B cell (primary cell): Measurements from ENCODE around the gene CHMP1A. TPM values are rescaled to one million over a fixed set of nuclear protein-coding genes. Genes with fewer than 3 reads are reported as not detected.

Experiments used
- ATAC-seq: fragments of 200-7000 bp; cut with Tn5 transposase; one replicate; pipeline ENCODE4 v1.10.0; 2021; ENCODE audit warnings: low read depth, mild to moderate bottlenecking, moderate number of reproducible peaks, moderate library complexity
- CTCF ChIA-PET: fragments of 350-600 bp; sonication (Branson Sonifier 250); formaldehyde crosslinking; loops from one replicate; lab custom pipeline; 2021; ENCODE audit warnings: antibody characterized with exemption, inconsistent platforms; lab: Charles Lee
- POLR2A ChIA-PET: fragments of 350-600 bp; sonication (Branson Sonifier 250); formaldehyde crosslinking; loops from one replicate; lab custom pipeline; 2021; ENCODE audit warnings: antibody characterized with exemption; lab: Charles Lee
- DNase-seq: peaks from one replicate; pipeline ENCODE4 v3.0.0; 2013
- H2AFZ ChIP-seq: 2 replicates; pipeline ENCODE4 v1.6.1; 2012; ENCODE audit warnings: mild to moderate bottlenecking, low read depth, low read length; ENCODE audit not compliant: insufficient read depth, poor library complexity, severe bottlenecking
- H3K27ac ChIP-seq, 2 donors: 1 replicate in 1 of 2; 2 replicates in 1 of 2; pipeline ENCODE4 v1.5.1; 2012 to 2013; ENCODE audit warnings: low read length in 2 of 2, mild to moderate bottlenecking in 2 of 2, moderate library complexity in 1 of 2
- H3K27me3 ChIP-seq, 4 experiments: fragments of 200-600 bp in 1 of 4; sonication (generic) in 1 of 4; replicated peaks in 1 of 4; 1 replicate in 2 of 4; 2 replicates in 2 of 4; pipeline versions ENCODE4 v1.6.1 to v1.7.0; 2013 to 2016; ENCODE audit warnings: low read length in 3 of 4, mild to moderate bottlenecking in 2 of 4, mixed read lengths in 1 of 4, moderate library complexity in 1 of 4; ENCODE audit not compliant: insufficient read depth in 4 of 4, control insufficient read depth in 3 of 4; ENCODE audit errors: control extremely low read depth in 1 of 4
- H3K36me3 ChIP-seq, 2 experiments: replicated peaks in 1 of 2; 1 replicate in 1 of 2; 2 replicates in 1 of 2; pipeline versions ENCODE4 v1.6.1 to v1.7.1; 2013; ENCODE audit warnings: low read length in 1 of 2; ENCODE audit not compliant: insufficient read depth in 2 of 2, control insufficient read depth in 1 of 2; ENCODE audit errors: control extremely low read depth in 1 of 2, extremely low read depth in 1 of 2
- H3K4me1 ChIP-seq, 2 donors: fragments of 200-600 bp in 1 of 2; sonication (generic) in 1 of 2; 1 replicate in 1 of 2; 2 replicates in 1 of 2; pipeline versions ENCODE4 v1.5.1 to v1.6.1; 2013 to 2017; ENCODE audit warnings: low read length in 2 of 2; ENCODE audit not compliant: control insufficient read depth in 2 of 2, insufficient read depth in 2 of 2
- H3K4me2 ChIP-seq: replicated peaks from 2 replicates; pipeline ENCODE3; 2012; ENCODE audit warnings: mild to moderate bottlenecking, low read depth, low read length; ENCODE audit not compliant: poor library complexity, severe bottlenecking
- H3K4me3 ChIP-seq, 5 experiments: fragments of 200-600 bp in 1 of 5; sonication (generic) in 1 of 5; 1 replicate in 3 of 5; 2 replicates in 2 of 5; pipeline versions ENCODE4 v1.5.1 to v1.7.0; 2011 to 2016; ENCODE audit warnings: low read length in 4 of 5, mild to moderate bottlenecking in 4 of 5, low read depth in 2 of 5, control low read depth in 1 of 5, moderate library complexity in 1 of 5; ENCODE audit not compliant: insufficient read depth in 1 of 5; ENCODE audit errors: control extremely low read depth in 1 of 5, extremely low read depth in 1 of 5
- H3K79me2 ChIP-seq: fragments of 200-600 bp; sonication (generic); one replicate; pipeline ENCODE4 v1.6.0; 2016; ENCODE audit warnings: low read length; ENCODE audit not compliant: control insufficient read depth, insufficient read depth
- H3K9ac ChIP-seq: fragments of 200-600 bp; sonication (generic); 2 replicates; pipeline ENCODE4 v1.6.1; 2017; ENCODE audit warnings: mild to moderate bottlenecking, low read length, moderate library complexity
- H3K9me3 ChIP-seq, 3 donors: one replicate each; pipeline versions ENCODE4 v1.6.1 to v1.7.1; 2013; ENCODE audit warnings: low read length in 2 of 3; ENCODE audit not compliant: control insufficient read depth in 2 of 3, insufficient read depth in 1 of 3; ENCODE audit errors: control extremely low read depth in 1 of 3
- H4K20me1 ChIP-seq: 2 replicates; pipeline ENCODE4 v1.6.0; 2012; ENCODE audit warnings: mild to moderate bottlenecking, low read length; ENCODE audit not compliant: insufficient read depth, control insufficient read depth, poor library complexity, severe bottlenecking
- H3K27ac Mint-ChIP-seq: one replicate; pipeline ENCODE4 v1.8.0; 2021; ENCODE audit warnings: mixed read lengths
- H3K27me3 Mint-ChIP-seq: one replicate; pipeline ENCODE4 v1.8.0; 2021; ENCODE audit warnings: mixed read lengths
- H3K4me1 Mint-ChIP-seq: one replicate; pipeline ENCODE4 v1.8.0; 2021; ENCODE audit warnings: mixed read lengths
- H3K4me3 Mint-ChIP-seq: one replicate; pipeline ENCODE4 v1.8.0; 2021; ENCODE audit warnings: mixed read lengths
- H3K9me3 Mint-ChIP-seq: one replicate; pipeline ENCODE4 v1.8.0; 2022; ENCODE audit warnings: mixed read lengths; ENCODE audit not compliant: insufficient read depth
- EZH2 ChIP-seq: IDR thresholded peaks from 2 replicates; pipeline ENCODE4 v1.6.1; 2012; ENCODE audit warnings: borderline replicate concordance, low read depth, mild to moderate bottlenecking, moderate library complexity, low read length; ENCODE audit not compliant: insufficient read depth, poor library complexity, severe bottlenecking
- WGBS: methylation state at CpG from one replicate; pipeline ENCODE4 v1.1.5; 2013; ENCODE audit warnings: missing lambda C conversion rate; ENCODE audit not compliant: insufficient coverage; 5-methylcytosine and 5-hydroxymethylcytosine counted together
- intact Hi-C: fragments of 100-400 bp; cut with micrococcal nuclease; formaldehyde crosslinking; loops from one replicate; pipeline ENCODE4 v1.10.0; 2022
- polyA plus RNA-seq: library from polyadenylated mRNA; depleted of rRNA; stranded (reverse); fragments of >200 nt; gene quantifications from 2 replicates; pipeline ENCODE4 v1.2.3, GENCODE V29; 2012
- total RNA-seq, 2 donors: library from RNA; stranded (reverse); fragments of 120-200 nt in 1 of 2; gene quantifications; 1 replicate in 1 of 2; 2 replicates in 1 of 2; pipeline versions ENCODE4 v1.2.3 to v1.2.4, GENCODE V29; 2013 to 2022
- TF ChIP-seq, protein P1 (sequence below): fragments of 200-600 bp; IDR thresholded peaks from one replicate; pipeline ENCODE4 v1.8.0; 2022; ENCODE audit warnings: antibody characterized with exemption, mild to moderate bottlenecking

Gene CHMP1A
- total and polyA plus RNA-seq, 2 donors (not counting 1 experiment from before 2014, with no cell fraction given): 80.4 to 88.1 TPM

- Mint-ChIP-seq H3K27me3 (no peaks in the 10 kb centered on the region), H3K27ac (no peak overlapping the region), H3K9me3 (no peaks in the 10 kb centered on the region), H3K4me3 (peak overlapping the region; percentile 16), H3K4me1 (peaks cover 17% of the 10 kb centered on the region)
- no peaks in the 10 kb centered on the region for H3K27me3 ChIP-seq
- ATAC-seq (no peak), DNase-seq (no peak)
- no peak overlapping the region for H3K9ac ChIP-seq
- H3K4me3 ChIP-seq: no peak overlapping the region
- peaks cover 1% of the 10 kb centered on the region for H3K79me2 ChIP-seq
- no peaks in the 10 kb centered on the region for H3K36me3 ChIP-seq
- intact Hi-C loops: loop anchor here (5.0 to 10.0 kb wide), 2 partner anchors 61 to 217 kb away; no protein-coding TSS in a partner anchor
- WGBS: 89% methylated on average over 12 of the region's 13 CpGs
- no peak overlapping the region for H3K27ac ChIP-seq
- POLR2A ChIA-PET: interaction anchor here (0.7 kb wide), 1 partner anchor 124 kb away, joined by 5 read pairs; the partner anchor contains the start of gene SPIRE2
- H3K4me1 ChIP-seq: peaks cover 19 to 26% of the 10 kb centered on the region in 2 donors
- peaks cover 15% of the 10 kb centered on the region for H4K20me1 ChIP-seq
- no peak overlapping the region for H2AFZ ChIP-seq
- CTCF ChIA-PET: interaction anchor here (0.7 to 7.6 kb wide), 4 partner anchors 11 to 166 kb away, joined by 3 to 171 read pairs (median 60); no protein-coding TSS in a partner anchor
- H3K4me2 ChIP-seq: no peak overlapping the region
- no peaks in the 10 kb centered on the region for H3K9me3 ChIP-seq
- no peak for TF ChIP-seq EZH2
- TF ChIP-seq, protein P1, sequence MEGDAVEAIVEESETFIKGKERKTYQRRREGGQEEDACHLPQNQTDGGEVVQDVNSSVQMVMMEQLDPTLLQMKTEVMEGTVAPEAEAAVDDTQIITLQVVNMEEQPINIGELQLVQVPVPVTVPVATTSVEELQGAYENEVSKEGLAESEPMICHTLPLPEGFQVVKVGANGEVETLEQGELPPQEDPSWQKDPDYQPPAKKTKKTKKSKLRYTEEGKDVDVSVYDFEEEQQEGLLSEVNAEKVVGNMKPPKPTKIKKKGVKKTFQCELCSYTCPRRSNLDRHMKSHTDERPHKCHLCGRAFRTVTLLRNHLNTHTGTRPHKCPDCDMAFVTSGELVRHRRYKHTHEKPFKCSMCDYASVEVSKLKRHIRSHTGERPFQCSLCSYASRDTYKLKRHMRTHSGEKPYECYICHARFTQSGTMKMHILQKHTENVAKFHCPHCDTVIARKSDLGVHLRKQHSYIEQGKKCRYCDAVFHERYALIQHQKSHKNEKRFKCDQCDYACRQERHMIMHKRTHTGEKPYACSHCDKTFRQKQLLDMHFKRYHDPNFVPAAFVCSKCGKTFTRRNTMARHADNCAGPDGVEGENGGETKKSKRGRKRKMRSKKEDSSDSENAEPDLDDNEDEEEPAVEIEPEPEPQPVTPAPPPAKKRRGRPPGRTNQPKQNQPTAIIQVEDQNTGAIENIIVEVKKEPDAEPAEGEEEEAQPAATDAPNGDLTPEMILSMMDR: no peak
Observed at GRCh38 chr16:89704281-89704680, 46.8 kb upstream of the CHMP1A start.
